ENCODE measurements around the gene HSD17B1. TPM values are rescaled to one million over a fixed set of nuclear protein-coding genes. Genes with fewer than 3 reads are reported as not detected.
A peak's percentile ranks its signal among the peaks of the same experiment; 100 is the strongest.

The HSD17B1 gene
- total RNA-seq, 1 experiment from 2014 or later: 1.6 TPM

DNA sequence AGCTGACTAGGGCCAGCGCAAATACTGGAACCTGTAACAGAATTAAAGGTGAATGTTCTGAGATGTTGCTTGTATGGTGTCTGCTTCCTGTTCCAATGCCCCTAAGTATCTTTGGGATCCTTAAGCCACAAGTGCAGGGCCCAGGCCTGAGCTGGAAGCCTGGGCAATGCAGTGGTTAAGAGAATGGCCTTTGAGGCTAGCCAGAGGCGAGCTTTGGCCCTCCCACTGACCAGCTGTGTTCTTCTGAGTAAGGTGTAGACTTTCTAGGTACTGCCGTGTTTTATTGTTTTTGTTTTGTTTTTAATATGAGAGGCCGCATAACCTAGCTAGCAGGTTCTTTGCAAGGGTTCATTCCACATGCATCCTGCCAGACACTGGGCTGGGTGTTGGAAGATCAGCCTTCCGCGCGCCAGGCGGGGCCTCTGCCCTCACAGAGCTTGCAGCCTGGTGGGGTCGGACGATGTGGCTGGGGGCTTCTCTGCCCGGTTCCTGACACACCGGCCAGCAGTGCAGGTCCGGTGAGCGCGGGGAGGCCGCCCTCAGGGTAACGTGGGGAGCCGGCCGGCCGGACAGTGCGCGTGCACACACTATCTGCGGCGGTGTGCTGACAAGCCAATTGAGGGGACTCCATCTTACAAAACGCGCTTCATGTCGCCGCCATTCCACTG, 13.6 kb downstream of the HSD17B1 start:
- DNase-seq (ENCODE audit: low spot score): no peak

DNA sequence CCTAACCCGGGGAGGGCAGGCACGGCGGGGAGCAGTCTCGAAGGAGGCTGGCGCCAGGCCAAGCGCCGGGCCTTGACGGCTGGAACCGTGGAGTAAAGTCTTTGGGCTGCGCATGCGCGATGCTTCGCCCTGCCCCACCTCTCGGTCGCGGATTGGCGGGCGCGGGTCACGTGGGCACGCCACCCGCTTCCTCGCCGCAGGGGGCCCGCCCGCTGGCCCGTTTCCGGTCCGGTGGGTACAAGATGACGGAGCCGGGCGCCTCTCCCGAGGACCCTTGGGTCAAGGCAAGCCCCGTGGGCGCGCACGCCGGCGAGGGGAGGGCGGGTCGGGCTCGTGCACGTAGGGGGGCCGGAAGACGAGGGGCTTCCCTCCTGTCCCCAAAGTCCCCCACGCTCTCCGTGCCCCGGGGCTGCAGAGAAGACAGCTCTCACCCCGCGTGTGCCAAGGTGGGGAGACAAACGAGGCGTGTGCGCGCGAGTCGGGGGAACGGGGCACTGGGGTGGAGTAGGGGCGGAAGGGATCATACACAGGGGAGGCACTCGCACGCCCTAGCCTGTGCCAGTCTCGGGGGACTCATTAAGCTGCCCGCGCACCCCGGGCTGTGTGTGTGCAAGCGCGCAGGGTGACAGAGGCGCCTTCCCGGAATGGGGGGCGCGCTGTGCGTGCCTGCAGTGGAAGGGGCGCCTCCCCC, 14.3 kb downstream of the HSD17B1 start, which contains the start of gene MLX:
TSS of gene MLX (plus strand) at position 218 of the 691 bp plus-strand sequence. CDS start at position 243, 25 bp downstream.
- peak; percentile 92 for DNase-seq (ENCODE audit: low spot score)

DNA sequence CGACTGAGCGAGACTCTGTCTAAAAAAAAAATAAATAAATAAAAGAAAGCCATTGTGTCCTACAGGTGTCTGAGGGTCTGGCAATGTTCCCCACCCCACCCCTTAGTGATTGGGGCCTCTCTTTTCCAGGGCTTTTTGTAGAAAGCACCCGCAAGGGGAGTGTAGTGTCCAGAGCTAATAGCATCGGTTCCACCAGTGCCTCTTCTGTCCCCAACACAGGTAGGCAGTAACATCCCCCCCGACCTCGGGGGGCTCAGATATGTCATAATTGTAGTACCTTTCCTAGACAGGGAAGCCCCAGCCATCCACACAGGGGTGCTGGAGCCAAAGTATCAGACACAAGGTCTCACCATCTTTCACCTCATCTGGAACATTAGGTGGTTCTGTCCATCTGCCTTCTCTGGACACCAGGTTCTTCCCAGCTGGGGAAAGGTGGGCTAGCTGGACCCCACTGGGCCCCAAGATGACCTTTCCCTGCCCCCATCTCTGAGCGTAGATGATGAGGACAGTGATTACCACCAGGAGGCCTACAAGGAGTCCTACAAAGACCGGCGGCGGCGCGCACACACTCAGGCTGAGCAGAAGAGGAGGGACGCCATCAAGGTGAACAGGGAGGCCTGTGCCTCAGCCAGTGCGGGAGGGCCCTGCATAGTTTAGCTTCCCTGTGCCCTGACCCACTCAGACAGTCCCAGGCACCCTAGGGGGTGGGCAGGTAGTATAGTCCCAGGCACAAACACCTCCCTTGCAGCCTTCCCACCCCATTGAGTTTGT, 15.8 kb downstream of the HSD17B1 start:
- no peak for DNase-seq (ENCODE audit: low spot score)

DNA sequence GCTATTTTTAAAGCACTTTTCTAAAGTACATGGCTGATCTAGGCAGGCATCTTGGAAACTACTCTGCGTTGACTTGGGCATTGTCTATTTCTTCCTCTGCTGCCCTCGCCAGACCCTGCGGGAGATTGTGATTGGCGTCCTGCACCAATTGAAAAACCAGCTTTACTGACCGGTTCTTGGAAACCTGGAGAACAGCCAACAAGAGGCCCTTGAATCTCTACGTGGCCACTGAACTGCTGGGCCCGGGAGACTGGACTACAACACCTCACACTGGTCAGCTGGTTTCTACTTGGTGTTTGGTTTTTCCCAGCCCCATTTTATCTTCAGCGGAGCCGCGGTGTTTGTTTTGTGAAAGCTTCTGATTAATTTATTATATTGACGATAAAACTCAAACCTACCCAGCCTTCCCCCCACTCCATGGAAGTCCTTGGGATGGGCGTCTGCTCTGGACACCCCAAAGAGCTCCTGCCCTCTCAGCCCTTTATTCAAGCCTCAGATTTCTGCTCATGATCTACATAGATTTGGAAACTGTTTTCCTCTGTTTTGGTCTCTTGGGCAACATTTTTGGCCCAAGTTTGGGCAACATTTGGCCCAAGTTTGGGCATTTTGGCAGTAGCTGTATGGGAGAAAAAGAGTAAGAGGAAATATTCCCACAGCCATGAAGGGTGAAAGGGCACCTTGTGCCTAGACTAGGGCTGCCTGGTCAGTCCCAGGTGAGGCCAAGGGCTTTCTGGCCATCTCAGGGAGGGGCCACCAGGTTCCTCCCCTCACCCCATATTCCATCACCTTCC, 18.9 kb downstream of the HSD17B1 start:
- no peak for DNase-seq (ENCODE audit: low spot score)

DNA sequence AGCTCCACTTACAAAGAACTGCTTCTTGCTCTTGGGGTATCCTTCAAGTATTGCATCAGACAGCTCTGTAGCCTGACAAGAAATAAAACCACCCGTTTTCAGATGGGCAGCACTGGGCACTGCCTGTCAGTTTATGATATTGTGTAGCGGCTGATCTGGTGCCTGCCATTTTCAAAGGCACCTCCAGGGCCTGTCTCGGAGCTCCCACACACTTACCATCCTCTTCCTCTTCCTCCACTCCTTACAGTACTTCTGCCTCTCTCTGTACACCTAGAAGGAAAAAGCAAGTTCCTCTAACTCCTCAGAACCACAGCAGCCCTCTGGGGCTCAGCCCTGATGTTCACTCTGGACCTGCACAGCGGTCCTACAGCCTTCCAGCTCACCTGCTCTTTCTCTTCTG, 20.4 kb downstream of the HSD17B1 start:
- DNase-seq (ENCODE audit: low spot score): no peak

DNA sequence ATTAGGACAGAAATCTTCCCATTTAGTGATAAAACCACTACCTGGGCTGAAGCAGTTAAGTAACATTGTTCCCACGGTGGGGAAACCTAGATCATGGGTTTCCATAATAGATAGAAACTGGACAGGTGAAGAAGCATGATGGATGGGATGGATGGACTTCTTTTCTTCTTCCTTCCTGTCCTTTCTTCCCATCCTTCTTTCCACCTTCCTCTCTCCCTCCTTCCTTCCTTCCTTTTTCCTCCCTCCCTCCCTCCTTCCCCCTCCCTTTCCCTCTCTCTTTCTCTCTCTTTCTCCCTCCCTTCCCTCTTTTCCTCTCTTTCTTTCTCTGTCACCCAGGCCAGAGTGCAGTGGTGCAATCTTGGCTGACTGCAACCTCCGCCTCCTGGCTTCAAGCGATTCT, 21.7 kb downstream of the HSD17B1 start:
- DNase-seq (ENCODE audit: low spot score): no peak

DNA sequence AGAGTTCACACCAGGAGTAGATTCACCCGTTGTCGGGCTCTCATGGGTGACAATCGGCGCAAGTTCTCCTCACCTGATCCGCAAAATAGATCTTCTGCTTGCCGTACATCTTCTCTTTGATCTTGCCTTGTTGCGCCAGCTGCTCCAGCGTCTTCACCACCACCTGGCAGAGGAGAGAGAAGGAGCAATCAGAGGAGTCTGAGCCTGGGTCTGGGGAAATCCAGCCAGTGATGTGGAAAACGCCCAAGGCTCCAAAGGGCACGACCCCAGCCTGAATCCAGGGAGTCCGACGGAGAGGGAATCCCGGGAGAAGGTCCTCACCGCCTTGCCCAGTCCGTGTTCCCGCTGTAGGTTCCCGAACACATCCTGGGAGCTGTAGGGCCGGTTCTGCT, 24.4 kb downstream of the HSD17B1 start:
- no peak for DNase-seq (ENCODE audit: low spot score)

DNA sequence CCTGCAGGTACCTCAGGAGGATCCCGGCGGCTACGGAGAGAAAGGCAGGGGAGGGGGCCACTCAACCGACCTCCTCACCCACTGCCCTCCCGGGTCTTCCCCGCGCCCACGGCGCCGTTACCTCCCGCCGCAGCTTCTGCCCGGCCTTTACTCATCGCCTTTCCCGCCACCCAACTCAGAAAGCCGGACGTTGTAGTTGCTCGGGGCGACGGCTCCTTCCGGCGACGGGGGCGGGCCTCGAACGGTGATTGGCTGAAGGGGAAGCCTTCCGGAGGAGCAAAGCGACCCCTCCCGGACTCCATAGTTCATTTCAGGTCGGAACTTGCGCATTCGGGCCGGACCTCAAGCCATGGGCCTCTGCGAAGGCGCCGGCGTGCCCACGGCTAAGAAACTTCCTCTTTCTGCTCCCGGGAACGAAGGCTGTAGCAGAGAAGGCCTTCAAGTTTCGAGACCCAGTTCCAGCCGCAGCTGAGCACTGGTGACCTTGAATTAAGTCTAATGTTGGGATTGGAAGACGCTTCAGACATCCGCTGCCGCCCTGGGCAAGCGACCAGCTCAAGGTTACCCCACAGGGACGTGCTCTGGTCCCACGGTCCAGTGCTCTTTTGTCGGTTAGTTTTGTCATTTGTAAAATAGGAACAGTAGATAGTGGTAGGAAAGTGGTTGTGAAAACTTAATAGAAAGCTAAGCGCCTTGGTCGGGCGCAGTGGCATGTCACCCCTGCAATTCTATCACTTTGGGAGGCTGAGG, 25.0 kb downstream of the HSD17B1 start, which contains the start of gene PSMC3IP:
TSS of gene PSMC3IP (minus strand) at position 198 of the 750 bp plus-strand sequence. CDS start at position 155, 43 bp downstream.
- DNase-seq (ENCODE audit: low spot score): peak; percentile 96

DNA sequence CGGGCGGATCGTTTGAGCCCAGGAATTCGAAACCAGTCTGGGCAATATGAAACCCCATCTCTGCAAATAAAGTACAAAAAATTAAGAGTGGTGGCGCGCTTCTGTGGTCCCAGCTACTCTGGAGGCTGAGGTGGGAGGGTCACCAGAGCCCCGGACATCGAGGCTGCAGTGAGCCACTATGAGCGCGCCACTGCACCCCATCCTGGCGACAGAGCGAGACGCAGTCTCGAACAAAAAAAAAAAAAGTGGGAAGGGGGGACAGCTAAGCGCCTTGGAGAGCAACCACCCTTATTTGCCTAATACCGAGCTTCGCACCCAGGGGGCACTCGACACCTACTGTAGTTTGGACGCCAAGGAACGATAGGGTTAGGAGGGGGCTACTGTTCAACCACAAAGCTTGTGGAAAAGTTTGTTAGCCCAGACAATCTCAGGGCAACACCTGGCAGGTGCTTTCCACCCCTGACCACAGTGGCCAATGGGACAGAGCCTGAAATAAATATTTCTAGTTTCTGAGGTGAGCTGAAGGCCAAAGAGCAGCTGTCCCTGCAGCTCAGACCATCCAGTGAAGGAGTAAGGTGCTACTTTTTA, 25.7 kb downstream of the HSD17B1 start:
- peak; percentile 77 for DNase-seq (ENCODE audit: low spot score)

DNA sequence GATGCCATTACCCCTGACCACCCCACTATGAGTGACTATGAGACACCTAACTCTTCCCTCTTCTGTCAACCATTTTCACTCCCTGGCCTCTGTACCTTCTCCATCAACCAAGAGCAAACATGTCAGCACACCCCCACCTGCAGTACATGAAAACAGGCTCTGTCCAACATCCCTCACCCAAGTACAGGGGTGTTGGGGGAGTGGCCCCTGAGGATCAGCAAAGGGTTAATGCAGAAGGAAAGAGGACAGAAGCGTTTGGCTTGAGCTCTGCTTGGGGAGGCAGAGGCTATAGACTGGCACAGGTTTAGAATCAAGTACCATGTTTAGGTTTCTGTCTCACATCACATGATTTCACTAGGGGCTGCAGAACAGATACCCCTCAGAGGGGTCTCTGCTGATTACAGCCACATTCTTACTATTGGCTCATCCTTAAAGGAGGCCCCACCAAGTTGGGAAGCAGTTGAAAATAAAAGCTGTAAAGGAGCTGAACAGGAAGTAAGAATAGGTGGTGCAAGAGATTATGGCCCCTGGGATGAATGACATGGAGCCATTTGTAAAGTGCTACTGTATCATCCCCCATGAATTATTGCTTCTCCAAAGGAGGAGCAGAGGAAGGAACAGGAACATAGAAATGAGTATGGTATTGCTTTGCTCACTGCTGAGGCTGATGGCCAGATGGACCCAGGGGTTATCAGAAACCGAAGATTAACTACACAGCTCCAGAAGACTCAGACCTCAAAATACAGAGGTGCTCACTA, 27.2 kb downstream of the HSD17B1 start:
- DNase-seq (ENCODE audit: low spot score): no peak

DNA sequence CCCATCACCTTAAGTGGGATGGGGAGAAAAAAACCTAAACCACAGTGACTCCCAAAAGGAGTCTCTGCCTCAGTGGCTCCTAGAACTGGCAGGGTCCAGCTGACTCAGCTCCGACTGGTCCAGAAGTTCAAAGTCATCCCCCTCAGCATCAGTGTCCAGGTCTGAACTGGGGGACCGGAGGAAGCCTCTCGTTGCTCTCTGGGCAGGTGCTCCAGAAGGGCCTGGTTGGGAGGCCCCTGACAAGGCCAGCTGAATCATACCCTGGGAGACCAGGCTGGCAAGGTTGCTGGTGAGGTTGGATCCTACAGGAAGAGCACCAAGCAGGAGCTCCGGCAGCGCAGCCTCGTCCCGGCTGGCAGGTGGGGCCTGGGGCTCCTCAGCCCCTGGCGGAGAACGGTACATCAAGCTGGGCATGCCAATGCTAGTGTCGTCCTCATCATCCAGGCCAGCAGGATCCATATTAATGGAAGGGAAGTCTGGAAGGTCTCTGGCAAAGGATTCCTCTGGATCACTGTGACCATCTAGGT, 29.1 kb downstream of the HSD17B1 start:
- DNase-seq (ENCODE audit: low spot score): no peak

DNA sequence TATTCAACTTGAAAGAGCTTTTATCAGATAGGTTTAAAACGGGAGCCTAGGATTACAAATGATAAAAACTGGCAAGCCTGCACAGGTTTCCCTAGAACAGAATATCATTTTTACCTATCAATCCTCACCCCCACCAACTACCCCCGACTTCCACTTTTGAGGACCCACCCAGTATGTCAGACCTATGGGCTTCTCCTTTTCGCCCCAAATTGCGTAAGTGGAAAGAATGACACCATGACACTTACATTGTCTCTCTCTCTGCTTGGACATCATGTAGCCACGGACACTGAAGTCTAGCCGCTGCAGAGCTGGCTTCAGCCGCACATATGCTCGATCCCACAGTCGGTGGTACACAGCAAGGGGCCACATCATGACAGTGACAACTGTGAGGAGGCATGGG, 32.2 kb downstream of the HSD17B1 start:
- DNase-seq (ENCODE audit: low spot score): no peak

DNA sequence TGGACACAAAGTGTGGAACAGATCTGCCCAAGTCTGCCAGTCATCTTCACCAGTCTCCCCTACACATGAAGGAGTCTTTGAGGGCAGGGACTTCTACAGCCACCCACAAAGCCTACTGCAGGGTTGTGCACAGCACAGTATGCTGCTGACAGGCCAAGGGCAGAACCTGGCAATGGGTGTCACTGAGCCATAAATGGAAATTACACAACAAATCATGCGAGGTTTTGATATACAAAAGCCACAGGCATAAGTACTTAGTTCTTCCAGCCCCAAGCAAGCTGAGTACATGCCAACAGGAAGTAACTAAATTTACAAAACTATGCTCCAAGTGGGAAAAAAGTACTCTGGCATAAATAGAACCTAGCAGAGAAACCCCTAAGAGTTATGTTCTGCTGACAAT, 32.6 kb downstream of the HSD17B1 start:
- no peak for DNase-seq (ENCODE audit: low spot score)

DNA sequence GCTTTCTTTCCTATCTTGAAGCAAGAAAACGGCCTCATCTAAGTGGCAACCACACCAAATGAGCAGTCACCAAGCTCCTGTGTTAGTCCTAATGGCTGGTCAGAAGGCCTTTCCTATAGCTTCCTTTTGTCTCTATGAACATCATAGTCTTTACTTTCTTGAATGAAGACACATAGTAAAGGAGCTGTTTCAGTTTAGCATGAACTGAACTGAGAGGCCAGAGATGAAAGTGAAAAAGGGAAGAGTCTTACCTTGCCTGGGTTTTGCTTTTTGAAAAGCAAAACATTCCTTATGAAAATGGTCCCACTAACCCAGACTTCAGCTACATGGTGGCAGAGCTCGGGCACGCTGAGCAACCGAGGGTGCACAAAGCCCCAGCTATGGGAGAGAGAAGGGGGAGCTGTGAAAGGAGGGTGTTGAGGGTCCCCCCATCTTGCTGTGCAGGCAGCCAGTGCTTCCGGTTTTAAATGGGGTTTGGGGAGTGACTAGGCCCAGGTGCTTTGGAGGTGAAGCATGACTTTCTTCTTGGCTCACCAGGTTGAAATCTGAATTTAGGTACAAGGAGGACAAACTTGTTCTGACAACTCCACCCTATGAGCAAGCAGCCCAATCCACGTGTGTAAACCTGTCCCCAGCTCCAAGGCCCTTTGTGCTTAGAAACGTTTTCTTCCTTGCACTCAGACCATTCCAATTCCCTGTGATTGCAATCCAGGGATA, 33.9 kb downstream of the HSD17B1 start:
- no peak for DNase-seq (ENCODE audit: low spot score)

DNA sequence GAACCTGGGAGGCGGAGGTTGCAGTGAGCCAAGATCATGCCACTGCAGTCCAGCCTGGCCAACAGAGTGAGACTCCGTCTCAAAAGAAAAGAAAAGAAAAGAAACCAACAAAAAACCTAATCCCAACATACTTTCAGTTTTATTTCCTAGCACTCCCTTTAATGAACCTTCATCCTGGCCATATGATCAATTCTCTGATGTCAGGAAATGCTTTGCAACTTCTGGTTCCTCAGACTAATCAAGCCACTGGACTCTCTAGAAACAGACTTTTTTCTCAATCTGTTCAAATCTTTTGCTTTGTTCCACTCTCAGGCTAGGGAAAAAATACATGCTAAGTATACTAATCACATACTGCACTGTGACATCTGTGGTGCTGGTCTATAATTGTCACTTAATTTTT, 38.2 kb downstream of the HSD17B1 start:
- DNase-seq (ENCODE audit: low spot score): no peak

DNA sequence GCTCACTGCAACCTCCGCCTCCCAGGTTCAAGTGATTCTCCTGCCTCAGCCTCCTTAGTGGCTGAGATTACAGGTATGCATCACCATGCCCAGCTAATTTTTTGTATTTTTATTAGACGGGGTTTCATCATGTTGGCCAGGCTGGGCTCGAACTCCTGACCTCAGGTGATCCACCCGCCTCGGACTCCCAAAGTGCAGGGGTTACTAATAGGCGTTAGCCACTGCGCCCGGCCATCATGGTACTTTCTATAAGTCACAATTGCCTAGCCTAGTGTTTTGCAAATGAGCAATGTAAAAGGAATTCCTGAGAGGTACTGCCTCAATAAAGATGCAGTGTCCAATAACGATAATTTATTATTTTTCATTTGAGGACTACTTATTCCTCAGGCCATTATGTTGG, 38.7 kb downstream of the HSD17B1 start:
- DNase-seq (ENCODE audit: low spot score): peak; percentile 37

DNA sequence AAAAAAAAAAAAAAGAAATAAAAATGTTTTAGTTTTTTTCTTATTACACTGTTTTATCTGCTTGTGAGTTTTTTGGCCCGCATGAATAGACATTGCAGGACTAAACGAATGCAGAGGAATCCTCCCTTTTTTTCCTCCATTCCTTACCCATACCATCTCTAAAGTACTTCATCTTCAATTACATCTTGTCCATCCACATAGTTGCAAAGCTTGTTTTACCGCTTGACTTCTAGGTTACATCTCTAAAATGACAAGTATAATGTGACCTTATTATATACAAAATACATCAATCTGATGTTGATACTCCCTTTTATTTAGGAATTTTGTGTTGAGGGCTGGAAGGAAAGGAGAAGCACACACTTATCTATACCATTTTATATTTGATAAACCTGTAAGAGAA, 43.7 kb downstream of the HSD17B1 start:
- DNase-seq (ENCODE audit: low spot score): no peak

DNA sequence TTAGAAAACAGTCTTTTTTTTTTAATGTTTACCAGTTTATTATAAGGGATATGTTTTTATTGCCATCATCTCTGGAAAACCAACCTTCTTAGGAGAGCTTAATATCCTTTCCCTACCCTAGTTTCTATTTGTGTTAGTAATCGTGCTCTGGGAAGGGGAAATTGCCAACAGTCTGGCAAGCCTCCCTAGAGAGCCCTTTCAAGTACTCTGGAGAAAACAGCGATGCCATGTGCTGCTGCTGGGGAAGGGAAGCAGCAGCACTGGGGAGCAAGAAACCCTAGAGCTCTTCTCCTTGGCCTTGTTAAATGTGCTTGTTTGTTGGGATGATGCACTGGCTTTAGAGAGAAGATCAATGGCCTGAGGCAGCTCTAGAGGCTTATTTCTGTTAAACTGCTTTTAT, 46.2 kb downstream of the HSD17B1 start:
- no peak for DNase-seq (ENCODE audit: low spot score)

DNA sequence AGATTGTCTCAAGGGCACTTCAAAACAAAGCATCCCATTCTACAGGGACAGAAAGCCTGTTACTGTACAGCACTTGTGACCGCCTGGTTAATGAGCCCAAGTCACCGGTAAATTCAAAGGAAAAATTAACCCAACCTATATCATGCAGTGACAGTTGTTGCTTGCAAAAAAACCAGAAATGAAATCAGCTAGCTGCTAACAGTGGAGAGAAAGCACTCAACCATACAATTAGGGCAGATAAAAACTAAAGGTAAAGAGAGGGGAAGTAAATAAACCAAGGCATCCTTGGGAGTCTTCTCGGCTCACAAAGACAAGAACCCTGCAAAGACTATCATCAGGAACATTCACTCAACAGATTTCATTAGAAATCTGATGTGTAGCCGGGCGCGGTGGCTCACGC, 50.6 kb downstream of the HSD17B1 start:
- no peak for DNase-seq (ENCODE audit: low spot score)

Measured in A172 (cell line).